COLO668 (cell line): ENCODE results near the gene MTOR.
"Not testable (repeated sequence)": the region's sequence is repeated elsewhere in the genome, so short reads cannot be mapped to it uniquely, and the experiment has no call there.

Experiments used
- DNase-seq: peaks from one replicate; lab custom pipeline; 2025; ENCODE audit not compliant: unreplicated experiment; lab: John Stamatoyannopoulos, UW

The MTOR gene

DNA sequence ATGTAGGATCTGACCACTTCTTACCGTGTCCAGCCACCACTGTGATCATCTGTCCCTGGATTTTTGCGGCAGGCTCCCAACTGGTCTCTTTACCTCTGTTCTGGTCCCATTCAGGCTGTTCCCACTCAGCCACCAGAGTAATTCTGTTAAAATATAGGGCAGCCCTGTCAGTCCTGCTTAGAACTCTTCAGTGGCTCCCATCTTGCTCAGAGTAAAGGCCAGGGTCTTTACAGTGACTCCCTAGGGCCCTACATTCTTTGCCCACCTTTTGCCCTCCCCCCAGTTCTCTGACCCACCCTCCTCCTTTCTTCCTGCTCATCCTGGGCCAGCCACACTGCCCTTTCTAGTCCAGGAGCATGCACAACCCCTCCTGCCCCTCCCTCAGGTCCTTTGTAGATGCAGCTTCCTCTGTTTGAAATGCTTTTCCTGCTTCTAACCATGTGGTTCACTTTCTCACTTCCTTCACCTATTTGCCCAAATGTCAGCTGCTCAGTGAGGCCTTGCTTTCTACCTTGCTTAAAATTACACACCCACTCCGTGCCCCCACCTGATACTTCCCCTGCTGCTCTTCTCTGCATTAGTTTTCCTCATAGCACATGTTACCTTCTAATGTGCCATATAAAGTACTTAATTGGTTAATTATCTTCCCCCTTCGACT, 18.5 kb upstream of the MTOR start:
- no peak for DNase-seq

DNA sequence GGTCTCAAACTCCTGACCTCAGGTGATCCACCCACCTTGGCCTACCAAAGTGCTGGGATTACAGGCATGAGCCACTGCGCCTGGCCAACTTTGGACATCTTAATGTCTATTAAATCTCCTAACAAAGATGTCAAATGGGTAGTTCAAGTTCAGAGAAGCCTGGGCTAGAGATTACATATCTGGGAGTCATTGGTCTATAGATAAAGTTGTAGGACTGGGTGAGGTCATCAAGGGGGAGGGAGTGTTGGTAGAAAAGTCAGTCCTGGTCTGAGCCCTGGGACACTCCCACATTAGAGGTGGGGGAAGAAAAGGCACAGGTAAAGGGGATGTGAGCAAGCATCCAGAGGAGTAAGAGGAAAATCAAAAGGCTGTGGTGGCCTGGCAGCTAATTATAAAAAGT, 17.3 kb upstream of the MTOR start:
- no peak for DNase-seq

DNA sequence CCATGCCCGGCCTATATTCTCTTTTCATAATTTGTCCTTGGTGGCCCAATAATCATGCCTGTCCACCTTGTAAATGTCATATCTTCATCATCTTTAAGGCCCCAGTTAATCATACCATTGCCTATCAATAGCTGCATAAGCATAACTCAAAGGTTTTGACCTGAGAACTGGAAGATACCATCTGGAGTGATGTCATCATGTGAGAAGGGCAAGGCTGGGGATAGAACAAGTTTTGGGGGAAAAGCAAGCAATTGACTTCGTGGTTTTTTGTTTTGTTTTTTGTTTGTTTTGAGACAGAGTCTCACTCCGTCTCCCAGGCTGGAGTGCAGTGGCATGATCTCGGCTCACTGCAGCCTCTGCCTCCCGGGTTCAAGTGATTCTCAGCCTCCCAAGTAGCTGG, 16.8 kb upstream of the MTOR start:
- DNase-seq = no peak

DNA sequence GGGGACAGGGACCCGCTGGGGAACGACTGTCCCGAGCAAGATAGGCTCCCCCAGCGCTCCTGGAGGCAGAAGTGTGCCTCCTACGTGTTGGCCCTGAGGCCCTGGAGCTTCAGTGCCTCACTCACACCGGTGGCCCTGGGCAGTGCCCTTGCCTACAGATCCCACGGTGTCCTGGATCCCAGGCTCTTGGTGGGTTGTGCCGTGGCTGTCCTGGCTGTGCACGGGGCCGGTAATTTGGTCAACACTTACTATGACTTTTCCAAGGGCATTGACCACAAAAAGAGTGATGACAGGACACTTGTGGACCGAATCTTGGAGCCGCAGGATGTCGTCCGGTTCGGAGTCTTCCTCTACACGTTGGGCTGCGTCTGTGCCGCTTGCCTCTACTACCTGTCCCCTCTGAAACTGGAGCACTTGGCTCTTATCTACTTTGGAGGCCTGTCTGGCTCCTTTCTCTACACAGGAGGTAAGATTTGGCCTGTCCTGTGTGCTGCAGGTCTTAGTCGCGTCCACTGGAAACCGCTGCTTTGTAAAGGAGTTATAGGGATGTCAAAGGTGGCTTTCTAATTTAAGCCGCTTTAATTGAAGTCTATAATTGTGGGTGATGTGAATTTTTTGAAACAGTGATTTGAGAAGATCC, 11.4 kb upstream of the MTOR start:
- no peak for DNase-seq

DNA sequence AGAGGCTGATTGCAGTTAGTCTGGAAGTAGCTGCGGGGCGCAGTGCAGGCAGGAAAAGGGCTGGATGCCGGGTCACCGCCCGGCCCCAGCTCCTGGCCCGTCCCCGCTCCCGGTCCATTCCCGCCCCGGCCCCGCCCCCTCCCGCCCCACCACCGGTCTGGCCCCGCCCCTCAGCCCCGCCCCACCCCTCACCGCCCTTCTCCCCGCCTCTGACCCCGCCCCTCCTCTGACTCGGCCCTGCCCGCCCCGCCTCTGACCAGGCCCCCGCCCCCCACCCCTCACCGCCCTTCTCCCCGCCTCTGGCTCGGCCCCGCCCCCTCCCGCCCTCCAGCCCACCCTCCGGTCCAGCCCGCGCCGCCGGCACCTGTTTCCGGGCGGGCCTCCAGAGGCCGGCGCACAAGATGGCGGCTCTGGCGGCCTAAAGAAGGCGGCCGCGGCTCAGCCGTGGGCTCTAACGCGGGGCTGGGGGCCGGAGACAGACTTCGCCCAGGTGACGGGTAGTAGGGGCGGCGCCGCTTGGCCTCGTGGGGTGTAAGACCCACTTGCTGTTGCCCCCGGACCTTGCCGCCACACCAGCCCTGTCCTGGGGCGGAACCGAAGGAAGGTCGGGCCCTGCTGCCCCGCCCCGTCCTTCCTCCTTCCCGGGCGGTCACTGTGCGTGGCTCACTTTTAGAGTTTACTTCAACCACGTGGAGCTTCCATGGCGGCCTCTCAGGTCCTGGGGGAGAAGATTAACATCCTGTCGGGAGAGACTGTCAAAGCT, 10.7 kb upstream of the MTOR start, which contains the start of gene UBIAD1:
TSS of gene UBIAD1 (plus strand) at position 367 of the 763 bp plus-strand sequence. CDS start at position 701, 334 bp downstream.
- DNase-seq = peak; percentile 99

DNA sequence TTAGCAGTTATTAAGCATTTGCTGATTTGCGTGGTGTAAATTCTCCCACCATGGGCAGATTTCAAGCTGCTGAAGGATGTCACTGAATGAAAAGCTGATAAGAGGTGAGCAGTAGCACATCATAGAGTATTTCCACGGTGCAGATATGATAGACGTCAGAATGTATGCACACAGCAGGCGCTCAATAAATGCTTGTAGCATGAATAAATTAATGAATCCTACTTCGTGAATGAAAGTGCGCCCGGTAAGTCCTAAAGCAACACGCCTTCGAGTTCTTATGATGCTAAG, 10.1 kb upstream of the MTOR start:
- no peak for DNase-seq

DNA sequence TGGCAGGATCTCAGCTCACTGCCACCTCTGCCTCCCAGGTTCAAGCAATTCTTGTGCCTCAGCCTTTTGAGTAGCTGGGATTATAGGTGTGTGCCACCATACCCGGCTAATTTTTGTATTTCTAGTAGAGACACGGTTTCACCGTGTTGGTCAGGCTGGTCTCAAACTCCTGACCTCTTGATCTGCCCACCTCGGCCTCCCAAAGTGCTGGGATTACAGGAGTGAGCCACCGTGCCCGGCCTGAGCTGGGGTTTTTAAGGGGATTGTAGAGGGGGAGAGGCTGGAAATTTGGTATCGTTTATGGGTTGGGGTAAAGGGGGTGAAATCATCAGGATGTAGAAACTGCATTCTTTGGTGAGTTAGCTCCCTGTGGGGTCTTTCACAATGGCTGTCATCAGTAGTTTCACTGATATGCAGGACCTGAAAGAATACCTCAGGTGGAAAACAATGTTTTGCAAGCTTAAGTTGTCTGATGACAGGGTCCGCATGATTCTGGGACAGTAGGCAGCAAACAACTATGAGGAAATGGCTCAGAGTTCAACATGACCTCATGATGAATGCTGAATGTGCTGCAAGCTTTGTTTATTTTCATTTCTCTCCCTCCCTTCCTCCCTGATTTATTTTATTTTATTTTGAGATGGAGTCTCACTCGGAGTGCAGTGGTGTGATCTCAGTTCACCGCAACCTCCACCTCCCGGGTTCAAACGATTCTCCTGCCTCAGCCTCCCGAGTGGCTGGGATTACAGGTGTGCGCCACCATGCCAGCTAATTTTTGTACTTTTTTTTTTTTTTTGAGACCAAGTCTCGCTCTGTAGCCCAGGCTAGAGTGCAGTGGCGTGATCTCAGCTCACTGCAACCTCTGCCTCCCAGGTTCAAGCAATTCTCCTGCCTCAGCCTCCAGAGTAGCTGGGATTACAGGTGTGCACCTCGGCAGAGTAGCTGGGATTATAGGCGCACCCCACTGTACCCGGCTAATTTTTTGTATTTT, 5.3 kb upstream of the MTOR start:
- not testable (repeated sequence) for DNase-seq

DNA sequence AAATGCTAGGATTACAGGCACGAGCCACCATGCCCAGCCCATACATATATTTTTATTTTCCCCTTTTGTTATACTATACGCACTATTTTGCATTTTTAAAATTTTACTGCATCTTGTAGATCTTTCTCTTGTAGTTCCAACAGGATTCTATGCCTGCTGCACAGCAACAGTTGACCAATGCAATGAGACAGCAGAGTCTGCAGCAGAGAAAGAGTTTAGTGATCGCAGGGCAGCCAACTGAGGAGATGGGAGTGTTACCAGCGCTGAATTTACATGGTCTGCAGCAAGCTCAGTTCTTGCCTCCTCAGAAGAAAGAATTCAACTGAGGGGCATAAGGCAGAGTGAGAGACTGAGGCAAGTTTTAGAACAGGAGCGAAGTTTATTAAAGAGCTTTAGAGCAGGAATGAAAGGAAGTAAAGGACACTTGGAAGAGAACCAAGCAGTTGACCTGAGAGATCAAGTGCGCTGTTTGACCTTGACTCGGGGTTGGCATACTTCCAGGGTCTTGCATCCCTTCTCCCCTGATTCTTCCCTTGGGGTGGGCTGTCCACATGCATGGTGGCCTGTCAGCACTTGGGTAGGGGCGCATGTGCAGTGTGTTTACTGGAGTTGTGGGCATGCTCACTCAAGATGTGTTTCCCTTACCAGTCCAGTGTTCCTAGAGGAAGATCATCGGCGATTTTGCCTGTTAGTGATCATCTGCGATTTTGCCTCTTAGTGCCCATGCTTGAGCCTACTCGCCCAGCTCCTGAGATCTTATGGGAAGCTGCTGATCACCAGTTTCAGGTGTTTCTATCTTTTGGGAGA, 4.1 kb upstream of the MTOR start:
- no peak for DNase-seq

DNA sequence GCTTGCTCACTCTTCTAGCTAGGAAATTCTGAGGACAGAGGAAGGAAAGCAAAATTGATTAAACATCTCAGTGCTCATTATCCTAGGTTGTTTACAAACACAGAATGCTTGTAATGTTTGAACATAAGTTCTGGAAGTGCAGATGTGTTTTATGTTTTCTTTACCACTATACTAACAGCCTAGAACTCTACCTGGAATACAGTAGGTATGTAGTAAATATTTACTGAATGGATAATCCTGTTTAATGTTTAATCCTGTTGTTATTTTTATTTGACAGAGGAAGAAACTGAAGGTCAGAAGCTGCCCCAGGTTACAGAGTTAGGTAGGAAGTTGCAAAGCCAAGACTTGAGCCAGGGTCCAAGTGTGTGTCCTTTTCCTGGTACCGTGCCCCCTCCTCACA, 6.1 kb downstream of the MTOR start:
- no peak for DNase-seq

DNA sequence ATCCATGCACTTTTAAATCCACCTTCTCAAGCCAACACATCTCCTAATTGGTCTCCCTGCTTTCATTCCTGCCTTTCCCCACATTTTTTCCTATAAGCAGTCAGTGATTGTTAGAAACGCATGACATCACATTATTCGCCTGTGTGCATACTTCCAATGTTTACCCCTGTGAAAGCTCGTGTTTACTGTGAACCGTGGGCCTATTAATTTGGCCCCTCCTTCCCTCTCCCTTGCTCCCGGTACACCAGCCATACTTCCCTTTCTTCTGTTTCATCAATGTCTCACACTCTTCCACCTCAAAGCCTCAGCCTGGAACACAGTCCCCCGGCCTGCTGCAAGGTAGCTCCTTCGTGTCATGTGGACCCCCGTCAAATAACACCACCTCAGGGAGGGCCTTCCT, 9.1 kb downstream of the MTOR start:
- no peak for DNase-seq

DNA sequence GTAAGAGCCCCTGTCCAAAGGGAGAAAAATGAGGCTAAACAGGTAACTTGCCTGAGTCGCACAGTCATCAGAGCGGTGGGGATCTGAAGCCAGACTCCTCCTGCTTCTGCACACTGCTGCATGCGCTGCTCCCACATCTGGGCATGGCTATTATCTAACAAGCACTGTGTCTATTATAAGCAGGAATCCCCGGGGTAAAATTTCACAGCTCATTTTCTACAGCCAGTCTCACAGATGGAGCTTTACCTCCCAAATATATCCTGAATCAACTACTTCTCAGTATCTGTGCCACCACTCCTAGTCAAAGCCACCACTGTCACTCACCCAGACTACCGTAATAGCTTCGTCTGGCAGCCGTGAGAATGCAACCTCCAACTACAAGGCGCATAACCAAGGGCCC, 9.8 kb downstream of the MTOR start:
- DNase-seq = no peak

DNA sequence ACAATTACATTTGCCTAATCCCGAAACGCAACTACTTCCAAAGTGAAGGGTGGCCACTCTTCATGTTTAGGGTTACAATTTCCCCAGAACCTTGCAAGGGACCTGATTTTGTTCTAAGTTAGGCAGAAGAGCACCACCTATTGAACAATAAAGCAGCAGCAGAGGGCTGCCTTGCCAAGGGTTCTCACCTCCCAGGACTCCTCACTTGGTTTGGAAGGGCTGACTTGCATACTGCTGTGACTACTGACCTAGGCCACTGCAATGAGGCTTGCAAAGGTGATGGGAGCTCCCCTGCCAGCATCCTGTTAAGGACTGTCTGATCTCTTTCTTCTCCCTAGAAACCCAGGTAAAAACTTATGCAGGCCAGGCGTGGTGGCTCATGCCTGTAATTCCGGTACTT, 14.2 kb downstream of the MTOR start:
- no peak for DNase-seq

DNA sequence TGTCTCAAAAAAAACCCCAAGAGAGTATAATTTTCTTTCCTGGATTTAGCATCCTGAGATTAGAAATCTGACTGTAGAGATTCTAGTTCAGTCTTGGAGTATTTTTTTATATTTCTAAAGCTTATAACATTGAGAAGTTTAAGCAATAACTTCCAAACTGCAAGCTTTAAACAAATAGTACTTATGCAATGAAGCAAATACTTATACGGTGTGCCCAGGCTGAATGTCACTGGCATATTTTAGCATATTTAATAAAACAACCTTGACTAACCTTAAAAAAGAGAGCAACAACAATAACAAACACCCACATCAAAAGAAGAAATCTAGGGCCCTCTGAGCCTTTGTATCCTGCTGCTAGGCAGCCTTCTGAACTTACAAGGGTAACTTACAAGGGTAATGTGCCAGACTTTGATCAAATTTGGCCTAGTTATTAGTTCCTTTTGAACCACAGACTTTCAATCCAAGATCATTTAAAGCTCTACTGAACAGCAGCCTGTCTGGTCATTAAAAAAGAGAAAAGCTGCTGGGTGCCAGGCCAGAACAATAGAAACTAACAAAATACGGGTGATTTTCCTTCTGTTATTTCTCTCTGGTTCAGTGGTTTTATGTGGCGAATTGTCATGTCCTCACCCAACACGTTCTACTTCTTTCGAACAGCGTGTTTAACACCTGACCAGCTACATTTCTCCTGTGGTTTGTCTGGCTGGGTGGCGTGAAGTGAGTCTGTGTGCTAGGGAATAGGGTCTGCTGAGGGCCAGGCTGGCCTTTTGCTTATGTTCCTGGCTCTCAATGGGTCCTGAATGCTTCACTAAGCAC, 16.2 kb downstream of the MTOR start:
- DNase-seq = no peak

DNA sequence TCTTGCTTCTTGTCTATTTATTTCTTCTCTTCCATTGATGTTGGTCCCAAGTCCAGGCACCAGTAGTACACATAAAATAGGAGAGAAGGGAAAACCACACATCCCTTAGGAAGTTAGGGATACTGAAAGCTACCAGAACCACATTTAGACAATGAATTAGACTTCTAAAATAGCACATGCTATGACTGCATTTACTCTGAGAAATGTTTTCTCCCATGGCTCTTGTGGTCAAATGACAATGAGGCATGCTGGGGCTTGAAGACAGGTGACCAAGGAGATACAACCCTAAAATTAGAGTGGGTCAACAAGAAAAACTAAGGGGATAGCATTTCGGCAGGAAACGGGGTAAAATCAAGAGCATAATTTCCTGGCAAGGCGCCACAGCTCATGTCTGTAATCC, 17.1 kb downstream of the MTOR start:
- DNase-seq = no peak

DNA sequence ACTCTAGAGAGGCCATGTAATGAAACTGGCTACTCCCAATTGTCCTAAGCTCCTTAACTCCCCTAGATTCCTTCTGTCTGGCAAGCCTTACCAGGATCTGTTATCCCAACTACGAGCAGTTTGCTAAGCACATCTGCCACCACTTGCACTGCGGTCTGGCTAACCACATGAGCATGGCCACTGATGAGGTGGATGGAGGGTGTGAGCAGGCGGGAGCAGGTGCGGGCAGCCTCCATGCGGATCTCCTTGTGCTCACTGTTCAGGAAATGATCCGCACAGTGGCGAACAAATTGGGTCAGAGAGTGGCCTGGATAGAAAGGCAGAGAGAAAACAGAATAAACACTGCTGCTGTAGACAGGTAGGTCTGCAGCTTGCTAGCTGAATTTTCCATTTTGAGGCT, 24.0 kb downstream of the MTOR start:
- DNase-seq = no peak

DNA sequence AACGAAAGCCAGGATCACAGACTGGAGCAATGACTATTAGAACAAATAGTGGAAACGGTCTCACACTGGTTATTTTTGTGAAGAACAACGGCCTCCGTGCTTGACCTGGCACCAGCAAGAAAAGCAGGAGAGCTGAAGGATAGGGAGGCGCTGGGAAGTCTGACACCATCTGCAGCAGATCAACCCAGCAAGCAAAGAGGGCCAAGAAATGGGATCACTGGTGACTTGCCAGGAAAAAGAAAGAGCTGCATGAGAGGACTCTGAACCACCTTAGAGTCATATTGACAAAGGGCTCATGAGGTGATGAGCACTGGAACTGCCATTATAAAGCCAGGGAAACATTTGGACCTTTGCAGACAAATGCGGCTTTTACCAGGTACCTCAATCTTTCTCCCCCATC, 25.0 kb downstream of the MTOR start:
- no peak for DNase-seq

DNA sequence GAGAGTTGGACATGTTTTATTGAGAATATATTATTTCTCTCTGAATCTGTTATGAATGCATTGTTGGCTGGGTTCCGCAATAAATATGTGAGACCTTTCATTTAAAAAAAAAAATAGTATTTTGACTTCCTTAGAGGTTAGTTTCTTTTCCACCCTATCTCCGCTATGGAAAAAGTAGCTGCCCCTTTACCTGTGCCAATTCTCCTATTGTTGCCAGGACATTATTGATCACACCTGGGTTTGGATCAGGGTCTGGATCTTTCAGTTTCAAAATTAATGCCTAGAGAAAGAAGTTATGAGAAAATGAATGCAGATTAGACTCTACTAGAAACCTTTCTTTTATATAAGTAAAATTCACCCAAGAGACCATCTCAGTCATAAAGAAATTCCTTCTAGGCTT, 29.1 kb downstream of the MTOR start:
- no peak for DNase-seq

DNA sequence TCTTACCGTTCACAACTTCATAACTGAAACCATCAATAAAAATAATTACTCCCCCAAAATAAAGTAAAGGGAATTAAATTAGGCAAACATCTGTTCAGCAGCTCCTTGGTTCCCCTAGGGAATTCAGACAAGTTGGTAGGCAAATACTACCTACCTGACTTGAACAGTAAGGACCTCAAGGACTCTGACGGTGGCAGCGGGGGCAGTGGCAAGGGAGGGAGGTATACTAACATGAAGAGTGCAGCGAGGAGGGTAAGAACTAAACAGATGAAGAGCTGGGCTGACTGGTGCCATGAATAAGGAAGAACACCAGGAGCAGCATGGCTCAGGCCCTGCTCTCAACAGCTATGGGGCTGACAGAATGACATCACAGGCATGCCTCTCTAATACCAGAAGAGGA, 33.1 kb downstream of the MTOR start:
- no peak for DNase-seq
